ENCODE data around the gene PFDN6. TPM values are rescaled to one million over a fixed set of nuclear protein-coding genes. Genes with fewer than 3 reads are reported as not detected.
A peak's percentile ranks its signal among the peaks of the same experiment; 100 is the strongest.

The PFDN6 gene
- total and polyA plus RNA-seq, 10 of the 15 experiments (the other 5 are each of a cell fraction or from before 2014, with no cell fraction given): 3.1 to 168 (median 82.6) TPM

DNA sequence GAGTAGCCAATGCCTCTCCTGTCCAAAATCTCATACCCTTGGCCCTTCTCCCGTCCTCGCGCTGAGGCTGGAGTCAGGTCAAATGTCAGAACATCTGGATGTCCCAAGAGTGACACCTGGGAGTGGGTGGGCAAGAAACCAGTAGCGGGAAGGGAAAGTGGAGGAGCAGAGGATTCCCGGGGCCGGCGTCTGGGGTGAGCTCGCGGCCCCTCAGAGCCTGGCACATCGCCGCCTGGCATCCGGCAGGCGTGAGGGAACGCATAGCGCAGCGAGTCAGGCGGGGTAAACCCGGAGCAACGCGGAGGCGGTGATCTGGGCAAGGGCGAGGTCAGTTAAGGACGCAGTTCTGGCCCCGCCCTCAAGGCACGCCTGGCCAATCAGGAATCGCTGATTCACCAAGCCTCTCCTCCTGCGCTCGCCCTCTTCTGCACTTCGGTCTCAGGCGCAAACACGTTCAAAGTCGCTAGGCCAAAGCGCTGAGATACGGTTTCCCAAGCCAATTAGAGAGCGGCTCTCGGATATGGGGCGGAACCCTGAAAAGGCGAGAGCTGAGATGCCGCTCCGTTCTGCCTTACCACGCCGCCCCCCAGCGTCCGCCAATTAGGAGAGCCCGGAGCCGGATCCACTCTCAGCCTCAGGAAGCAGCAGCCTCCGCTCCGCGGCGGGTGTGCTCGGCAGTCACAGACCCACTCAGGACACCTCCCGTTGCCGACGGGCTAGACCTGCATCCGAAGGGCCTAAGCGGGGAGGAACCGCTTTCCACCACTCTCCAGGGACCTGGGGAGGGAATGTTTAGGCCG lies 40.3 kb upstream of the PFDN6 start:
- in situ Hi-C loops (cut with MboI): loop anchor here (5.0 kb wide), 2 partner anchors 132 to 247 kb away; no protein-coding TSS in a partner anchor
- peak overlapping the region; percentile 78 for H3K4me3 ChIP-seq
- peaks cover 2 to 12% of the 10 kb centered on the region in 2 experiments; a peak in 2 of 4 replicates for H3K36me3 ChIP-seq (ENCODE audit: control insufficient read depth in 2 of 2, insufficient read depth in 2 of 2, low read length in 1 of 2)
- no peaks in the 10 kb centered on the region for H4K20me1 ChIP-seq (ENCODE audit: control insufficient read depth, insufficient read depth)
- peak overlapping the region; percentile 98 for H3K4me2 ChIP-seq (ENCODE audit: control insufficient read depth, insufficient read depth)
- no peaks in the 10 kb centered on the region for H3K27me3 ChIP-seq (replicated peaks in 1 of 2; ENCODE audit: control insufficient read depth in 2 of 2, insufficient read depth in 2 of 2, low read length in 1 of 2)
- peak; percentile 99 for DNase-seq (ENCODE audit: low read depth, low spot score)
- under 1% methylated on average over 58 of the region's 58 CpGs for WGBS (ENCODE audit: insufficient coverage, insufficient replicate concordance, low lambda C conversion rate, missing lambda C conversion rate)
- peaks cover 13% of the 10 kb centered on the region for H3K79me2 ChIP-seq (ENCODE audit: control insufficient read depth, insufficient read depth, low read length)
- no peaks in the 10 kb centered on the region for H3K9me3 ChIP-seq (replicated peaks; ENCODE audit: control insufficient read depth, insufficient read depth, low read length)
- ATAC-seq: peak; percentile 95
- BruUV-seq (replicated peaks): no TSS peak
- ChIA-PET CTCF (interaction anchor here (0.6 to 5.5 kb wide), 55 partner anchors 9 to 523 kb away, joined by 3 to 53 read pairs (median 7); partner anchors contain the start of genes B3GALT4, HLA-DPB1, HSD17B8 and RGL2), RAD21 (ENCODE audit: unreplicated experiment) (interaction anchor here (0.7 to 3.5 kb wide), 30 partner anchors 9 to 348 kb away, joined by 3 to 25 read pairs (median 6); partner anchors contain the start of genes HLA-DMA, HLA-DPA1, HLA-DPB1 and HSD17B8), POLR2A (interaction anchor here (1.0 to 5.2 kb wide), 22 partner anchors 13 to 277 kb away, joined by 3 to 40 read pairs (median 5); partner anchors contain the start of genes B3GALT4, HLA-DPA1, HLA-DPB1 and PFDN6), SMC1A (ENCODE audit: uncharacterized antibody, unreplicated experiment) (interaction anchor here (0.6 to 4.2 kb wide), 30 partner anchors 19 to 363 kb away, joined by 3 to 34 read pairs (median 4); partner anchors contain the start of genes HLA-DOA, RPS18, RXRB and VPS52)
- H3K4me1 ChIP-seq (ENCODE audit: control insufficient read depth, insufficient read depth, low read length): peaks cover 10% of the 10 kb centered on the region
- peak overlapping the region; percentile 94 for H3K27ac ChIP-seq (ENCODE audit: control insufficient read depth, insufficient read depth)
- intact Hi-C loops (cut with micrococcal nuclease; ENCODE audit: unreplicated experiment): loop anchor here (1.0 to 5.0 kb wide), 5 partner anchors 44 to 247 kb away; no protein-coding TSS in a partner anchor
- H3K9ac ChIP-seq (ENCODE audit: control insufficient read depth, insufficient read depth, low read length): peak overlapping the region; percentile 97
- peak overlapping the region; percentile 94 for H2AFZ ChIP-seq (ENCODE audit: control insufficient read depth, low read depth, low read length)
- FAIRE-seq: peak; percentile 100
- no peak for TF ChIP-seq NR2C2 (IDR thresholded peaks at IDR 0.05; ENCODE audit: borderline replicate concordance, control insufficient read depth, insufficient read length, low read depth)
- no peak for TF ChIP-seq RAD51 (IDR thresholded peaks at IDR 0.05)
- no peak for TF ChIP-seq SREBF1 (IDR thresholded peaks at IDR 0.05; ENCODE audit: low read length)
- 0 out of 2 replicates have a peak, but pooled peaks have one; percentile 16 for TF ChIP-seq SPI1 (IDR thresholded peaks at IDR 0.05; ENCODE audit: borderline replicate concordance, insufficient read depth, low read depth, low read length)
- TF ChIP-seq LARP7 (IDR thresholded peaks at IDR 0.05): no peak; the same call in 1 of the 2 replicates
- TF ChIP-seq ZSCAN29 (IDR thresholded peaks at IDR 0.05): no peak
- peak; percentile 79 for TF ChIP-seq RFX5 (IDR thresholded peaks at IDR 0.05; ENCODE audit: low read depth, low read length)
- TF ChIP-seq FOXM1 (IDR thresholded peaks at IDR 0.05; ENCODE audit: low read depth, low read length): no peak
- TF ChIP-seq, protein P1, sequence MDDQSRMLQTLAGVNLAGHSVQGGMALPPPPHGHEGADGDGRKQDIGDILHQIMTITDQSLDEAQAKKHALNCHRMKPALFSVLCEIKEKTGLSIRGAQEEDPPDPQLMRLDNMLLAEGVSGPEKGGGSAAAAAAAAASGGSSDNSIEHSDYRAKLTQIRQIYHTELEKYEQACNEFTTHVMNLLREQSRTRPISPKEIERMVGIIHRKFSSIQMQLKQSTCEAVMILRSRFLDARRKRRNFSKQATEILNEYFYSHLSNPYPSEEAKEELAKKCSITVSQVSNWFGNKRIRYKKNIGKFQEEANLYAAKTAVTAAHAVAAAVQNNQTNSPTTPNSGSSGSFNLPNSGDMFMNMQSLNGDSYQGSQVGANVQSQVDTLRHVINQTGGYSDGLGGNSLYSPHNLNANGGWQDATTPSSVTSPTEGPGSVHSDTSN (IDR thresholded peaks at IDR 0.05; ENCODE audit: insufficient replicate concordance, low read depth, low read length): peak; percentile 90
- no peak for TF ChIP-seq CBX5 (IDR thresholded peaks at IDR 0.05; ENCODE audit: low read depth)
- TF ChIP-seq EGR1 (IDR thresholded peaks at IDR 0.05; ENCODE audit: borderline replicate concordance in 1 of 2, low read depth in 2 of 2, low read length in 2 of 2): peak in 1 of 2 experiments; percentile 83; a peak in 2 of 3 replicates
- TF ChIP-seq HDAC6 (IDR thresholded peaks at IDR 0.05; ENCODE audit: unreplicated experiment): no peak
- TF ChIP-seq ASH2L (IDR thresholded peaks at IDR 0.05; ENCODE audit: borderline replicate concordance, low read depth): no peak
- TF ChIP-seq MEF2A (IDR thresholded peaks at IDR 0.05; ENCODE audit: insufficient read depth, low read depth, low read length): no peak
- TF ChIP-seq, protein P2, sequence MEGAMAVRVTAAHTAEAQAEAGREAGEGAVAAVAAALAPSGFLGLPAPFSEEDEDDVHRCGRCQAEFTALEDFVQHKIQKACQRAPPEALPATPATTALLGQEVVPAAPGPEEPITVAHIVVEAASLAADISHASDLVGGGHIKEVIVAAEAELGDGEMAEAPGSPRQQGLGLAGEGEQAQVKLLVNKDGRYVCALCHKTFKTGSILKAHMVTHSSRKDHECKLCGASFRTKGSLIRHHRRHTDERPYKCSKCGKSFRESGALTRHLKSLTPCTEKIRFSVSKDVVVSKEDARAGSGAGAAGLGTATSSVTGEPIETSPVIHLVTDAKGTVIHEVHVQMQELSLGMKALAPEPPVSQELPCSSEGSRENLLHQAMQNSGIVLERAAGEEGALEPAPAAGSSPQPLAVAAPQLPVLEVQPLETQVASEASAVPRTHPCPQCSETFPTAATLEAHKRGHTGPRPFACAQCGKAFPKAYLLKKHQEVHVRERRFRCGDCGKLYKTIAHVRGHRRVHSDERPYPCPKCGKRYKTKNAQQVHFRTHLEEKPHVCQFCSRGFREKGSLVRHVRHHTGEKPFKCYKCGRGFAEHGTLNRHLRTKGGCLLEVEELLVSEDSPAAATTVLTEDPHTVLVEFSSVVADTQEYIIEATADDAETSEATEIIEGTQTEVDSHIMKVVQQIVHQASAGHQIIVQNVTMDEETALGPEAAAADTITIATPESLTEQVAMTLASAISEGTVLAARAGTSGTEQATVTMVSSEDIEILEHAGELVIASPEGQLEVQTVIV (IDR thresholded peaks at IDR 0.05; ENCODE audit: borderline replicate concordance, partially characterized antibody): no peak
- TF ChIP-seq BRCA1 (IDR thresholded peaks at IDR 0.05; ENCODE audit: low read depth, low read length): no peak
- TF ChIP-seq, protein P3, sequence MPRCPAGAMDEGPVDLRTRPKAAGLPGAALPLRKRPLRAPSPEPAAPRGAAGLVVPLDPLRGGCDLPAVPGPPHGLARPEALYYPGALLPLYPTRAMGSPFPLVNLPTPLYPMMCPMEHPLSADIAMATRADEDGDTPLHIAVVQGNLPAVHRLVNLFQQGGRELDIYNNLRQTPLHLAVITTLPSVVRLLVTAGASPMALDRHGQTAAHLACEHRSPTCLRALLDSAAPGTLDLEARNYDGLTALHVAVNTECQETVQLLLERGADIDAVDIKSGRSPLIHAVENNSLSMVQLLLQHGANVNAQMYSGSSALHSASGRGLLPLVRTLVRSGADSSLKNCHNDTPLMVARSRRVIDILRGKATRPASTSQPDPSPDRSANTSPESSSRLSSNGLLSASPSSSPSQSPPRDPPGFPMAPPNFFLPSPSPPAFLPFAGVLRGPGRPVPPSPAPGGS (IDR thresholded peaks at IDR 0.05; ENCODE audit: borderline replicate concordance, insufficient read depth, low read depth, low read length, poor library complexity, severe bottlenecking): peak; percentile 26
